Endothelial cell of umbilical vein (primary cell): ENCODE results near the gene PTTG1IP2. TPM values are rescaled to one million over a fixed set of nuclear protein-coding genes. Genes with fewer than 3 reads are reported as not detected.

Source experiments
- BruUV-seq: library from RNA; stranded (reverse); fragments of 400-500 nt; replicated peaks from 2 replicates; lab custom pipeline; 2021; lab: Mats Ljungman, UMichigan
- CTCF ChIA-PET: fragments of 300-600, 350-600 bp; sonication (Branson Sonifier 250); formaldehyde crosslinking; loops from one replicate; lab custom pipeline; 2021; ENCODE audit warnings: antibody characterized with exemption, inconsistent platforms; lab: Charles Lee
- POLR2A ChIA-PET: fragments of 300-600, 350-600 bp; sonication (Branson Sonifier 250); formaldehyde crosslinking; loops from one replicate; lab custom pipeline; 2021; ENCODE audit warnings: antibody characterized with exemption, inconsistent platforms; lab: Charles Lee
- DNase-seq: peaks from one replicate; pipeline ENCODE4 v3.0.0-alpha.2; 2011; ENCODE audit warnings: low read depth, low spot score
- FAIRE-seq: peaks from 2 replicates; lab custom pipeline; 2011; peaks lifted over from hg19 to GRCh38; lab: Jason Lieb, UNC
- H2AFZ ChIP-seq: 2 replicates; pipeline ENCODE4 v1.6.0; 2012; ENCODE audit warnings: low read depth, low read length, control low read depth, inconsistent platforms
- H3K27ac ChIP-seq: 2 replicates; pipeline ENCODE4 v1.5.1; 2011; ENCODE audit warnings: low read depth, mild to moderate bottlenecking, control low read depth, low read length, moderate library complexity; ENCODE audit not compliant: insufficient read depth
- H3K27me3 ChIP-seq, 2 experiments: 2 replicates each; pipeline versions ENCODE4 v1.6.0 to v1.6.1; 2011; ENCODE audit warnings: low read length in 2 of 2, mixed read lengths in 1 of 2; ENCODE audit not compliant: control insufficient read depth in 2 of 2, insufficient read depth in 2 of 2
- H3K36me3 ChIP-seq, 2 experiments: 2 replicates in 1 of 2; 3 replicates in 1 of 2; pipeline ENCODE4 v1.5.1; 2011; ENCODE audit warnings: low read length in 2 of 2, mild to moderate bottlenecking in 1 of 2, moderate library complexity in 1 of 2; ENCODE audit not compliant: control insufficient read depth in 2 of 2, insufficient read depth in 2 of 2; ENCODE audit errors: extremely low read depth in 1 of 2
- H3K4me1 ChIP-seq: 3 replicates; pipeline ENCODE4 v1.5.1; 2011; ENCODE audit warnings: mild to moderate bottlenecking, low read length; ENCODE audit not compliant: control insufficient read depth, insufficient read depth; ENCODE audit errors: extremely low read depth
- H3K4me2 ChIP-seq: 2 replicates; pipeline ENCODE4 v1.6.1; 2011; ENCODE audit warnings: low read length, control low read depth, mixed read lengths; ENCODE audit not compliant: insufficient read depth
- H3K4me3 ChIP-seq, 3 experiments: fragments of 200-600 bp in 1 of 3; sonication (generic), shearing (Covaris generic) in 1 of 3; replicated peaks in 1 of 3; 2 replicates each; pipeline ENCODE4 v1.5.1; 2011 to 2016; ENCODE audit warnings: control low read depth in 3 of 3, low read length in 3 of 3, mild to moderate bottlenecking in 2 of 3, inconsistent platforms in 1 of 3, low read depth in 1 of 3, moderate library complexity in 1 of 3; ENCODE audit not compliant: insufficient read depth in 1 of 3
- H3K79me2 ChIP-seq: 2 replicates; pipeline ENCODE4 v1.6.0; 2012; ENCODE audit warnings: low read length, inconsistent platforms; ENCODE audit not compliant: control insufficient read depth, insufficient read depth
- H3K9ac ChIP-seq: replicated peaks from 2 replicates; pipeline ENCODE3; 2011; ENCODE audit warnings: low read length, control low read depth; ENCODE audit not compliant: insufficient read depth; ENCODE audit errors: extremely low read depth
- H3K9me1 ChIP-seq: replicated peaks from 3 replicates; pipeline ENCODE4 v1.6.0; 2011; ENCODE audit warnings: mild to moderate bottlenecking, low read length; ENCODE audit not compliant: control insufficient read depth, insufficient read depth; ENCODE audit errors: extremely low read depth
- H3K9me3 ChIP-seq: replicated peaks from 2 replicates; pipeline ENCODE4 v1.5.1; 2012; ENCODE audit warnings: low read length, inconsistent platforms; ENCODE audit not compliant: control insufficient read depth, insufficient read depth
- H4K20me1 ChIP-seq: replicated peaks from 2 replicates; pipeline ENCODE3; 2011; ENCODE audit warnings: mild to moderate bottlenecking, low read length; ENCODE audit not compliant: control insufficient read depth, insufficient read depth; ENCODE audit errors: extremely low read depth
- EZH2 ChIP-seq: IDR thresholded peaks from 2 replicates; pipeline ENCODE4 v1.6.1; 2012; ENCODE audit warnings: borderline replicate concordance, low read depth, mild to moderate bottlenecking, moderate library complexity, low read length, inconsistent platforms; ENCODE audit not compliant: severe bottlenecking
- FOS ChIP-seq: IDR thresholded peaks from 2 replicates; pipeline ENCODE4 v1.6.1; 2011; ENCODE audit warnings: mild to moderate bottlenecking, low read length, moderate library complexity, borderline replicate concordance; ENCODE audit not compliant: insufficient read depth
- GATA2 ChIP-seq: IDR thresholded peaks from 2 replicates; pipeline ENCODE4 v1.7.0; 2011; ENCODE audit warnings: low read depth, mild to moderate bottlenecking, moderate library complexity, mixed read lengths, low read length; ENCODE audit not compliant: insufficient read length, insufficient read depth
- JUN ChIP-seq: IDR thresholded peaks from 2 replicates; pipeline ENCODE4 v1.6.1; 2011; ENCODE audit warnings: borderline replicate concordance, low read depth; ENCODE audit not compliant: insufficient read length, insufficient read depth
- MYC ChIP-seq: IDR thresholded peaks from one replicate; pipeline ENCODE4 v1.6.1; 2011; ENCODE audit warnings: mild to moderate bottlenecking, low read depth, low read length
- POLR2A ChIP-seq: IDR thresholded peaks from 2 replicates; pipeline ENCODE4 v1.6.1; 2012; ENCODE audit warnings: low read depth, mild to moderate bottlenecking, control low read depth, low read length
- POLR2AphosphoS5 ChIP-seq: IDR thresholded peaks from 2 replicates; pipeline ENCODE4 v1.6.1; 2012; ENCODE audit warnings: low read depth, mild to moderate bottlenecking, control low read depth, low read length, moderate library complexity; ENCODE audit not compliant: insufficient read depth
- dilution Hi-C: fragments of 300-500 bp; cut with MboI; formaldehyde crosslinking; loops from one replicate; pipeline ENCODE4 v1.15.0; 2019; ENCODE audit warnings: low sequenced_read_pairs; ENCODE audit not compliant: extremely low pct_ligation_motif_present
- intact Hi-C: fragments of 100-400 bp; cut with micrococcal nuclease; formaldehyde crosslinking; loops from one replicate; pipeline ENCODE4 v1.10.0; 2022
- polyA plus RNA-seq, 4 experiments: library from polyadenylated mRNA; depleted of rRNA in 3 of 4; stranded (reverse) in 3 of 4; unstranded in 1 of 4; fragments of >200 nt; gene quantifications; 2 replicates each; pipeline versions ENCODE4 v1.2.1 to v1.2.3, GENCODE V29; 2011 to 2012; ENCODE audit warnings: missing spikeins in 1 of 4
- total RNA-seq: library from RNA; stranded (reverse); gene quantifications from 2 replicates; pipeline ENCODE4 v1.2.3, GENCODE V29; 2021
- TF ChIP-seq, protein P1 (sequence below): IDR thresholded peaks from 2 replicates; pipeline ENCODE4 v1.6.1; 2011; ENCODE audit not compliant: insufficient read depth, insufficient read length
- TF ChIP-seq, protein P2 (sequence below), 2 donors: IDR thresholded peaks; 1 replicate in 1 of 2; 2 replicates in 1 of 2; pipeline ENCODE4 v1.5.1; 2011; ENCODE audit warnings: low read length in 2 of 2, mild to moderate bottlenecking in 2 of 2, moderate library complexity in 2 of 2, control low read depth in 1 of 2, inconsistent platforms in 1 of 2, low read depth in 1 of 2; ENCODE audit not compliant: insufficient read depth in 1 of 2; ENCODE audit errors: extremely low read depth in 1 of 2

The PTTG1IP2 gene
- total and polyA plus RNA-seq, 2 donors (not counting 3 experiments of a cell fraction or from before 2014, with no cell fraction given) = not detected

DNA sequence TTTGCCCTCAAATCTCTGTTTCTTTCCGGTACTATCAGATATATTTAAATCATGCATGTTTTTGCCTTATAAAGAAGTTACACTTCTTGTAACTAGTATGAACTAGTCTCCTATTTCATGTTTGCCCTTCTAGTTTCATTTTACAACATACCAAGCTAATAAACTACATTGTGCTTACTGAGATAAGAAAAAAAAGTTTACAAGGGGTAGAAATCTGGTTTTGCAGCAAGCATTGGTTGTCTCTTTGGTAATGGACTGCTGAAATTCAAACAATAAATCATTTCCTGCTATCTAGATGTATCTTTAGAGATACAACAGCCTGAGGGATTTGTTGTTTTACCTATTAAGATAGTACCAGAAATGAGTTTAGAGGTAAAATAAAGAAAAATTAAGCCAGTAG lies 18.8 kb downstream of the PTTG1IP2 start:
- H3K79me2 ChIP-seq = no peaks in the 10 kb centered on the region

DNA sequence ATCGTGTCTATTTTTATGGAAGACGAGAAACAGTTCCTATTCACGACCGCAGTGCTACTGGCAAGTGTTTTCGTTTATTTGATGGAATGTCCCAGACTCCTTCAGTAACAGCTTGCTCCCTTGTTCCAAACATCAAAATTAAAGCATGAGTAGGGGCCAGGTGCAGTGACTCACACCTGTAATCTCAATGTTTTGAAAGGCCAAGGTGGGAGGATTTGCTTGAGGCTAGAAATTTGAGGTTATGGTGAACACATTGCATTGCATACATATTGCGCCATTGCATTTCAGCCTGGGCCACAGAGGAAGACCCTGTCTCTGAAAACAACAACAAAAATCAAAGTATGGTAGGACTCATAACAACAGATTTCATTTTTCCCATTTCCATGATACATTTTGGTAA lies 22.8 kb downstream of the PTTG1IP2 start:
- Histone ChIP-seq H3K9me1 (no peaks in the 10 kb centered on the region), H3K79me2 (no peaks in the 10 kb centered on the region), H2AFZ (no peak overlapping the region), H4K20me1 (no peaks in the 10 kb centered on the region), H3K36me3 (no peaks in the 10 kb centered on the region), H3K4me3 (no peak overlapping the region), H3K9ac (no peak overlapping the region), H3K27ac (no peak overlapping the region), H3K4me2 (no peak overlapping the region), H3K4me1 (no peaks in the 10 kb centered on the region), H3K9me3 (no peaks in the 10 kb centered on the region), H3K27me3 (no peaks in the 10 kb centered on the region)
- DNase-seq (no peak), FAIRE-seq (no peak)
- POLR2A ChIA-PET = no interaction called here
- intact Hi-C loops = no loop called here
- dilution Hi-C loops = no loop called here
- TF ChIP-seq MYC (no peak), JUN (no peak), GATA2 (no peak), POLR2AphosphoS5 (no peak), EZH2 (no peak), POLR2A (no peak), FOS (no peak)
- TF ChIP-seq, protein P1, sequence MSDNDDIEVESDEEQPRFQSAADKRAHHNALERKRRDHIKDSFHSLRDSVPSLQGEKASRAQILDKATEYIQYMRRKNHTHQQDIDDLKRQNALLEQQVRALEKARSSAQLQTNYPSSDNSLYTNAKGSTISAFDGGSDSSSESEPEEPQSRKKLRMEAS = no peak
- TF ChIP-seq, protein P2, sequence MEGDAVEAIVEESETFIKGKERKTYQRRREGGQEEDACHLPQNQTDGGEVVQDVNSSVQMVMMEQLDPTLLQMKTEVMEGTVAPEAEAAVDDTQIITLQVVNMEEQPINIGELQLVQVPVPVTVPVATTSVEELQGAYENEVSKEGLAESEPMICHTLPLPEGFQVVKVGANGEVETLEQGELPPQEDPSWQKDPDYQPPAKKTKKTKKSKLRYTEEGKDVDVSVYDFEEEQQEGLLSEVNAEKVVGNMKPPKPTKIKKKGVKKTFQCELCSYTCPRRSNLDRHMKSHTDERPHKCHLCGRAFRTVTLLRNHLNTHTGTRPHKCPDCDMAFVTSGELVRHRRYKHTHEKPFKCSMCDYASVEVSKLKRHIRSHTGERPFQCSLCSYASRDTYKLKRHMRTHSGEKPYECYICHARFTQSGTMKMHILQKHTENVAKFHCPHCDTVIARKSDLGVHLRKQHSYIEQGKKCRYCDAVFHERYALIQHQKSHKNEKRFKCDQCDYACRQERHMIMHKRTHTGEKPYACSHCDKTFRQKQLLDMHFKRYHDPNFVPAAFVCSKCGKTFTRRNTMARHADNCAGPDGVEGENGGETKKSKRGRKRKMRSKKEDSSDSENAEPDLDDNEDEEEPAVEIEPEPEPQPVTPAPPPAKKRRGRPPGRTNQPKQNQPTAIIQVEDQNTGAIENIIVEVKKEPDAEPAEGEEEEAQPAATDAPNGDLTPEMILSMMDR (IDR thresholded peaks at IDR 0.05; ENCODE audit: extremely low read depth in 1 of 2, insufficient read depth in 1 of 2, low read depth in 1 of 2, low read length in 2 of 2) = no peak
- BruUV-seq = no TSS peak
- CTCF ChIA-PET = interaction anchor here (0.7 kb wide), 1 partner anchor 27 kb away, joined by 3 read pairs; no protein-coding TSS in a partner anchor

More for the DNA sequence above, 18.8 kb downstream of the PTTG1IP2 start:
- Histone ChIP-seq H3K9me3 (no peaks in the 10 kb centered on the region), H3K9me1 (no peaks in the 10 kb centered on the region), H3K9ac (no peak overlapping the region), H3K4me3 (no peak overlapping the region), H3K27ac (no peak overlapping the region), H3K27me3 (no peaks in the 10 kb centered on the region), H2AFZ (no peak overlapping the region), H3K36me3 (no peaks in the 10 kb centered on the region), H3K4me2 (no peak overlapping the region), H4K20me1 (no peaks in the 10 kb centered on the region), H3K4me1 (no peaks in the 10 kb centered on the region)
- DNase-seq (no peak), FAIRE-seq (no peak)
- intact Hi-C loops (no loop called here), dilution Hi-C loops (no loop called here)
- ChIA-PET CTCF (interaction anchor here (1.3 to 1.4 kb wide), 4 partner anchors 13 to 33 kb away, joined by 3 to 6 read pairs (median 4); no protein-coding TSS in a partner anchor), POLR2A (no interaction called here)
- BruUV-seq = no TSS peak
- no peak for TF ChIP-seq FOS
- TF ChIP-seq MYC = no peak
- no peak for TF ChIP-seq EZH2
- TF ChIP-seq, protein P1 = no peak
